Measurements from ENCODE around the gene RAB6B.

- TF ChIP-seq ZNF274 (IDR thresholded peaks at IDR 0.05; ENCODE audit: low read depth, low read length): no peak
- no peak for TF ChIP-seq YY1 (IDR thresholded peaks at IDR 0.05; ENCODE audit: insufficient read depth, insufficient read length)
These were observed 33.4 kb upstream of the RAB6B start for GRCh38 chr3:133928903-133929607.
